PC-3 (cell line): ENCODE measurements around the gene ALG14.

Experiments
- CTCF ChIP-seq: fragments of 300-600 bp; sonication (generic); conservative IDR thresholded peaks from 2 replicates; pipeline ENCODE4 v1.5.1; 2017; ENCODE audit warnings: antibody characterized with exemption, low read depth, mild to moderate bottlenecking, low read length
- EZH2phosphoT487 ChIP-seq: fragments of 300-600 bp; sonication (generic); IDR thresholded peaks from 2 replicates; pipeline ENCODE4 v1.6.1; 2018; ENCODE audit warnings: mild to moderate bottlenecking, antibody characterized with exemption, low read length, borderline replicate concordance

DNA sequence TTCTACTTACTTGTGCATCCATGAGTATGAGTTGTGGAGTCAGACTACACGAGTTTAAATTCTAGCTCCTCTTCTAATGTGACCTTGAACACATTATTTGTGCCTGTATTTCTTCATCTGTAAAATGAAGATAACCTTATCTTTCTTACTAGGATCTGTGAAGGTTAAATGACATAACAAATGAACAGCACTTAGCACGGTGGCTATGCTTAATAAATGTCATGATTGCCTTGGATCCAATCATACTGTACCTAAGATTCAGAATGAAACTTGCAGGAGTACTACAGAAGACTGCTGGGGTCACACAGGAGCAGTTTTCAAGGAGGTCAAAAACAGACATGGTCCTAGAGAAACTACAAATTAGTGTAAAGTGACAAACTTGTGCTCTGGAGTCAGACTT, 22.2 kb upstream of the ALG14 start:
- TF ChIP-seq CTCF (no peak), EZH2phosphoT487 (no peak)
